CD4-positive, alpha-beta T cell treated with Interleukin-6 for 4 hours (primary cell): ENCODE data around the gene P4HTM.
"Not testable (repeated sequence)": the region's sequence is repeated elsewhere in the genome, so short reads cannot be mapped to it uniquely, and the experiment has no call there.

ENCODE experiments used
- DNase-seq: peaks from one replicate; pipeline ENCODE4 v3.0.0-alpha.2; 2020; ENCODE audit warnings: mixed read lengths

Gene P4HTM

GRCh38 chr3:48984663-48985062 lies 5.4 kb upstream of the P4HTM start:
- DNase-seq: no peak

GRCh38 chr3:48985831-48986376 lies 4.1 kb upstream of the P4HTM start:
- DNase-seq: no peak

- DNase-seq: no peak
Observed at GRCh38 chr3:48989126-48989795, 780 bp upstream of the P4HTM start.

- peak; percentile 32 for DNase-seq
Observed at GRCh38 chr3:48990636-48991469, 812 bp downstream of the P4HTM start.

- no peak for DNase-seq
Observed at GRCh38 chr3:48991851-48992545, 2.0 kb downstream of the P4HTM start.

- no peak for DNase-seq
Observed at GRCh38 chr3:48993834-48994233, 3.8 kb downstream of the P4HTM start.

- DNase-seq: no peak
Observed at GRCh38 chr3:48996640-48997039, 6.6 kb downstream of the P4HTM start.

GRCh38 chr3:48997102-48997635 lies 7.1 kb downstream of the P4HTM start:
- no peak for DNase-seq

- no peak for DNase-seq
Observed at GRCh38 chr3:48997714-48998637, 7.9 kb downstream of the P4HTM start.

GRCh38 chr3:48999085-48999858 lies 9.2 kb downstream of the P4HTM start:
- no peak for DNase-seq

GRCh38 chr3:49001155-49001554 lies 11.1 kb downstream of the P4HTM start:
- DNase-seq: no peak

- no peak for DNase-seq
Observed at GRCh38 chr3:49004352-49005302, 14.6 kb downstream of the P4HTM start.

- no peak for DNase-seq
Observed at GRCh38 chr3:49005303-49005680, 15.3 kb downstream of the P4HTM start.

GRCh38 chr3:49005998-49006397 lies 16.0 kb downstream of the P4HTM start:
- no peak for DNase-seq

- peak; percentile 31 for DNase-seq
Observed at GRCh38 chr3:49006408-49007067, 16.5 kb downstream of the P4HTM start.

GRCh38 chr3:49007068-49007770 lies 17.2 kb downstream of the P4HTM start, which contains the start of gene WDR6:
TSS of gene WDR6 (plus strand) at chr3:49007391. CDS start at chr3:49007432, 41 bp downstream.
- DNase-seq: peak; percentile 98

GRCh38 chr3:49007771-49008528 lies 17.9 kb downstream of the P4HTM start:
- peak; percentile 91 for DNase-seq

- not testable (repeated sequence) for DNase-seq
Observed at GRCh38 chr3:49008627-49009026, 18.6 kb downstream of the P4HTM start.
